NCI-H146 (cell line): ENCODE results near the gene RAB8A.
A peak's percentile ranks its signal among the peaks of the same experiment; 100 is the strongest.
"Not testable (repeated sequence)": the region's sequence is repeated elsewhere in the genome, so short reads cannot be mapped to it uniquely, and the experiment has no call there.

Experiments used
- DNase-seq: peaks from one replicate; lab custom pipeline; 2025; lab: John Stamatoyannopoulos, UW

RAB8A gene

GRCh38 chr19:16078759-16079707, 32.7 kb upstream of the RAB8A start:
- DNase-seq: no peak

- no peak for DNase-seq
These were observed 27.5 kb upstream of the RAB8A start for GRCh38 chr19:16084067-16084685.

GRCh38 chr19:16085115-16085514, 26.6 kb upstream of the RAB8A start:
- DNase-seq: no peak

DNA sequence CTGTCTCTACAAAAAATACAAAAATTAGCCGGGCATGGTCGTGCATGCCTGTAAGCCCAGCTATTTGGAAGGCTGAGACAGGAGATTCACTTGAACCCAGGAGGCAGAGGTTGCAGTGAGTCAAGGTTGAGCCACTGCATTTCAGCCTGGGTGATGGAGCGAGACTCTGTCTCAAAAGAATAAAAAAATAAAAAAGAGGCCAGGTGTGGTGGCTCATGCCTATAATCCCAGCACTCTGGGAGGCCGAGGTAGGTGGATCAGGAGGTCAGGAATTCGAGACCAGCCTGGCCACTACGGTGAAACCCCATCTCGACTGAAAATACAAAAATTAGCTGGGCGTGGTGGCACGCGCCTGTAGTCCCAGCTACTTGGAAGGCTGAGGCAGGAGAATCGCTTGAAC, 24.3 kb upstream of the RAB8A start:
- DNase-seq: not testable (repeated sequence)

DNA sequence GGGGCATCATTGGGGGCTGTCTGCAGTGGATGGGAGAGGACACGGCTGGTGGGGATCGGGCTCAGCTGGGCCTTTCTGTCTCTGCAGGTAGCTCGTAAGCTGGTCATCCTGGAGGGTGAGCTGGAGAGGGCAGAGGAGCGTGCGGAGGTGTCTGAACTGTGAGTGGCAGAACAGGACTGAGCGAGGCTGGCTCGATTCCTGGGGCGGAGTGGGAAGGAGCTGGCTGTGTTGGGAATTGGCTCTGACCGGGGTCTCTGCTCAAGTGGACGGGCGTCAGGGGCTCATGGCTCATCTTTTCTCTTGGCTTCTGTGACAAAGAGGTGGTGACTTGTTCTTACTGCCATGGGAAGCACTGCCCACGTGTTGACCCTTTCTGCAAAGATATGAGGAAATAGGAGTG, 23.7 kb upstream of the RAB8A start:
- no peak for DNase-seq

- DNase-seq: no peak
These were observed 23.2 kb upstream of the RAB8A start for GRCh38 chr19:16088351-16089009.

DNA sequence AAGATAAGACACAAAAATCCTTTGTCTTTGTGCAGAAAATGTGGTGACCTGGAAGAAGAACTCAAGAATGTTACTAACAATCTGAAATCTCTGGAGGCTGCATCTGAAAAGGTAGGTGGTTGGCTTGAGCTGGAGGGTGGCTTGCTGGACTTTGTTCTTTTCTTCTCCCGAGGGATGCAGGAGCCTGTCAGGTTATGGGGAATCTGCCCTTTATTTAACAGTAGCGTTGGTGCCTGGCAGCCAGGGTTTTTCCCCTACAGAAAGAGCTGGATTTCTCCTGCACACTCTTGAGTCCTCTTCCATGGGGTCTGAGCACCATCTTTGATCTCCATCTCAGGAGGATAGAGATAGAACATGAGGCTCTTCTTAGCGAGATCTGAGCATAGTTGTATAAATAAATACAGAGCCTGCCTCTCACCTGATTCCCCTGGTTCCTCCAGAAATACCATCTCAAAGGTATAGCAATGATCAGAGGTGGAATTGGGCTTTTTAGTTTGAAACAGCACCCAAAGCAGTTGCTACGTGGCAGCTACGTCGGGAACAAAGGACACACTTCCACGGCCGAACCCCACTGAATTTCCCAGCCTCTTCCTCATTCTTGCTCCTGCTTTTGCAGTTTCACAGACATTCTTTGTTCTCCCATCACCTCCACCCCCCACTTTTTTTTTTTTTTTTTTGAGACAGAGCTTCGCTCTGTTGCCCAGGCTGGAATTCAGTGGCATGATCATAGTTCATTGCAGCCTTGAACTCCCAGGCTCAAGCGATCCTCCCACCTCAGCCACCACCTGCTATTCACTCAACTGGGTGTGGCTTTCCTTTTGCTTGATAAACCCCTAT, 22.5 kb upstream of the RAB8A start:
- no peak for DNase-seq

GRCh38 chr19:16091546-16092475, 19.9 kb upstream of the RAB8A start:
- DNase-seq: no peak

- DNase-seq: no peak
These were observed 17.2 kb upstream of the RAB8A start for GRCh38 chr19:16094360-16095070.

GRCh38 chr19:16095071-16095571, 16.6 kb upstream of the RAB8A start:
- DNase-seq: no peak

DNA sequence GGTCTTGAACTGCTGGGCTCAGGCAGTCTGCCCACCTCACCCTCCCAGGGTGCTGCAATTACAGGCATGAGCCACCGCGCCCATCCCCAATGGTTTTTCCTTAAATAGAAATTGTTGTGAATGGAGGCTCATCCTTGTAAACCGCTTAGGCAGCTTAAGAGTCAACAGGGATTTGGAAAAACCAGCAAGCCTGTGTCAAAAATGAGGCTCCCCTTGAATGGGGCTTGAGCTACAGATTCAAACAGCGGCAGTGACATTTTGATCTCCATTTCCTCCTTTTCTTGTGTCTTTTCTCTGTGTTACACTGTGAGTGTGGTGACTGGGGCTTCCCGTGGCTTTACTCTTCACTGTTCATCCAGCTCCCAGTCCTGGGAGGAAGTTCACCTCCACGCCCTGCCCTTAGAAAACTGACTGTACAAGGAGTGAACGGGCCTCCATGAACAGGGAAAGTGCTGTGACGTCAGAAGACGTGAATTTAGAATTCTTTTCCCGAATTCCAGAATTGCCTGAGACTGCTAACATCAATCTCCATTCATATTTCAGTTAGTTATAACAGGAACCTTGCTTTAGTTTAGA, 15.3 kb upstream of the RAB8A start:
- no peak for DNase-seq

DNA sequence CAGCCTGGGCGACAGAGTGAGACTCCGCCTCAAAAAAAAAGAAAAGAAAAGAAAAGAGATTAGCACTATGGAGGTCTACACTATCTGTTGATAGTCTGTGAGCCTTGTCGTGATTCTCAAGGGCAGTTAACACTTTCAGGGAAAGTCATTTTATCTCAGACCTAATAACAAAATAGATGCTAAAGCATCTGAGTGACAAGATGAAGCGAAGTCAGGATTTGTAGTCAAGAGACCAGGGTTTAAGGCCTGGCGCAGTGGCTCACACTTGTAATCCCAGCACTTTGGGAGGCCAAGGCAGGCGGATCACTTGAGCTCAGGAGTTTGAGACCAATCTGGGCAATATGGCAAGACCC, 13.3 kb upstream of the RAB8A start:
- no peak for DNase-seq

DNA sequence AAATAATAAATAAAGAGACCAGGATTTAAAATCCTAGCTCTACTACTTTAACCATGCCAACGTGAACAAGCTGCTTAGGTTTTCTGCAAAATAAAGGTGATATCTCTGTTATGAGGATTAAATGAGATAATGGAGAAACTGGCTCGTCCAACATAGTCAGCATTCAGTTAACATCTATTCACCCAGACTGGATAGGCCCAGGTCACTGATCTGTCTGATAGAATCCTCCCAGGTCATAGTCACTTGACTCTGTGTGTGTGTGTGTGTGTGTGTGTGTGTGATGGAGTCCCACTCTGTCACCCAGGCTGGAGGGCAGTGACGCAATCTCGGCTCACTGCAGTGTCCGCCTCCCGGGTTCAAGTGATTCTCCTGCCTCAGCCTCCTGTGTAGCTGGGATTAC, 12.9 kb upstream of the RAB8A start:
- no peak for DNase-seq

GRCh38 chr19:16099314-16099965, 12.2 kb upstream of the RAB8A start:
- not testable (repeated sequence) for DNase-seq

DNA sequence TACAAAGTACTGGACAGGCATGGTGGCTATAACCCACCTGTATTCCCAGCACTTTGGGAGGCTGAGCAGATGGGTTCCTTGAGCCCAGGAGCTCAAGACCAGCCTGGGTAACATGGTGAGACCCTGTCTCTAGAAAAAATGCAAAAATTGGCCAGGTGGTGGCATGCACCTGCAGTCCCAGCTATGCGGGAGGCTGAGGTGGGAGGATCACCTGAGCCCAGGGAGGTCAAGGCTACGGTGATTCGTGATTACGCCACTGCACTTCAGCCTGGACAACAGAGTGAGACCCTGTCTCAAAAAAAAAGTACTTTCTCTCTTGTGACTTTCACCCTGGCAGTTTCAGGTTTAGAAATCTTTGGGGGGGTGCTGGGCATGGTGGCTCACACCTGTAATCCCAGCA, 11.2 kb upstream of the RAB8A start:
- DNase-seq: no peak

DNA sequence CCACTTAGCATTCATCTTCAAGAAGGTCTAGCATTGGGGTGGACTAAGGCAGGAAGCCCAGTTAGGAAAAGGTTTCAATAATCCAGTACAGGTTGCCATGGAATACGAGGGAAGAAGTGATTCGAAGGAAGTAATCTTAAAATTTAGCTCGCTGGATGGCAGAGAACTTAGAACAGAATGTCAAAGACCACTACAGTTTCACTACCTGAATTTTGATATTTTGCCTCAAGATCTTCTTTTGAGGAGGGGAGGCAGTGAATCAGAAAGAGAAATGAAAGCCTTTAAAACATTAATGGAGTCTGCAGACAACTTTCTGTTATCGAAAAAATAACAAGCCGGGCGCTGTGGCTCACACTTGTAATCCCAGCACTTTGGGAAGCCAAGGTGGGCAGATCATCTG, 7.0 kb upstream of the RAB8A start:
- no peak for DNase-seq

DNA sequence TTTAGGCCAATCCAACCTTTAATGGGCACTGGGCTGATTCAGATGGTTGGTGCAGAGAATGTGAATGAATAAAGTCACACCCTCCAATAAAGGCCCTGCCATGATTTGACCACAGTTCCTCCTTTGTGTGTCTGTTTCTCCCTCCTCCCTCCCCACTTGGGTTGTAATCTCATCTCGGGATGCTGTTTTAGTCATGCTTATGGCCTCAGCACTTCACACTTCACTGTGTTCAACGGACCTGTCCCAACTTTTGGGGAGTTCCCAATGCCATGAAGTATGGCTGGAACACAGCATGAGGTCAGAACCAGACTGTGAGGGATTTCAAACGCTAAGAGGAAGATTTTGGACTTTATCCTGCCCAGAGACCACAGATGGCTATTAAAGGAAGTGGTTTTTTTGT, 5.6 kb upstream of the RAB8A start:
- DNase-seq: no peak

GRCh38 chr19:16111909-16112752, 442 bp downstream of the RAB8A start:
- peak; percentile 38 for DNase-seq
